Activated naive CD4-positive, alpha-beta T cell treated with anti-CD3 and anti-CD28 coated beads, Interleukin-2, amount 50 U/mL, for 16 hours (primary cell): ENCODE measurements around the gene ARFGEF2.
"Not testable (repeated sequence)": the region's sequence is repeated elsewhere in the genome, so short reads cannot be mapped to it uniquely, and the experiment has no call there.

Experiments used
- DNase-seq: peaks from one replicate; pipeline ENCODE4 v3.0.0-alpha.2; 2020

ARFGEF2 gene

DNA sequence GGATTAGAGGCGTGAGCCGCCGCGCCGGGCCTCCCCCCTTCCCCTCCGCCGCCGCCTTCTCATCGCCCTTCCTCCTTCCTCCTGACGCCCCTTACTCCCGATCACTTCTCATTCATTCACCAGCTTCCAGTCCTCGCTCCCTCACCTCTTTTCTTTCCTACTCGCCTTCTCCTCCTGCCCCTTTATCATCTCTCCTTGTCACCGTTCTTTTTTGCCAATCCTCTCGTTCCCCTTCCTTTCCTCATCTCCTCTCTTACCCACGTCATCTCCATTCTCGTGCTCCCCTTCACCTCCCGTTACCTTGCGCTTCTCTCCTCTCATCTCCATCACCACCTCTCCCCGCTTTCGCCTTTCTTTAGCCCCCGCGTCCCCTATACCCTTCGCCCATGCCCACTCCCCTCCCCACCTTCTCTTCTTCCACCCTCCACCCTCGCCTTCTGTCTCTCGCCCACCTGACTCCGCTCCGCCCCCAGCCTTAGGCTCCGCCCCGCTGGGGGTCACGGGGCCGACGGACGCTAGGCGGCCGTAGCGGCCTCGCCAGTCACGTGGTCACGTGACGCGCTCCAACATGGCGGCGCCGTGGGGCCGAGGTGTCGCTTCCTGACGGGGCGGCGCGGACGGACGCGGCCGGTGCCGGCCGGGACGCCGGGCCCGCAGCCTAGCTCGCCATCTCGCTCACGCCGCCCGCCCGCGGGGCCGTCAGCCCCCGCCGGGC, at the start of gene ARFGEF2:
TSS of gene ARFGEF2 (plus strand) at position 544 of the 715 bp plus-strand sequence. CDS start 179 bp downstream, outside the sequence.
- peak; percentile 93 for DNase-seq

DNA sequence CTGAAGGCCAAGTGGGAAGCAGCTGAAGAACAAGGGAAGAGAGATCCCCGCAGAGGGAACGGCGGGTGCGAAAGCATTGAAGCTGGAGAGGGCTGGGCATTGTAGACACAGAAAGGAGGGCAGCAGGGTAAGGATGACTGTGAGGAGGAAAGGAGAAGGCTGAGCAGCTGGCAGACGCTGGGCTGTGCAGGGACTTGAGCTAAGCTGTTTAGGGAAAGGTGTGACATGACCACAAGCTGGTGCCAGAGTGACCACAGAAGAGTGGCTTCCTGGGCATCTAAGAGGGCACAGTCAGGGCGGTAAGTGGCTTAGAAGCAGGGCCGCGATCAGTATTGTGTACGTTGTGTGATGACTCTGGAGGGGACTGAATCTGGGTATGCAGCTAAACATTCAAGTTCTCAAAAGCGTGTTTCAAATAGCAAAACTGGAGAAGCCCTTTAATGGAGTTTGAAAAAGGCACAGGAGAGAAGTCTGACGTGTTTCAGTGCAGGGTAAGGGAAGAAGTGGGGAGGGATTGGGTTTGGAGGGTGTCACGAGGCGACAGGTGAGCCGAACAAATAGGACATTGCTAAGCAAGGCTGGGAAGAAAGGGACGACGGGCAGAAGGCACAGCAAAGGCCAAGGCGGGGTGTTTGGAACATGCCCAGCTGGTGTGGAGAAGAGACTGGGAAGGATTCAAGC, 46.1 kb upstream of the ARFGEF2 start:
- no peak for DNase-seq

DNA sequence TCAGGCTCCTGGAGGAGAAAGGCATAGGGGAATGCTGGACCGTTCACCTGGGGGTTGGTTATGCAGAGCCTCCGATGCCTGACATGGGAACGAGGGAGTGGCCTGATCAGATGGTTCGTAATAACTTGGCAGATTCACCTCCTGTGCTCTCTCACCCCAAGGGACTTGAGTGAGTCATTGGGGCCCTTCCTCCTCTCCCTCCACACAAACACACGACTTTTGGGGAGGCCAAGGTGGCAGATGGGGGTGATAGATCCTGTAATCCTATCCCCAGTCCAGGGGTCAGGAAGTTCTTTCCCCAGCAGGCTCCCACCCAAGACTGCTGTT, 45.6 kb upstream of the ARFGEF2 start:
- DNase-seq: no peak

DNA sequence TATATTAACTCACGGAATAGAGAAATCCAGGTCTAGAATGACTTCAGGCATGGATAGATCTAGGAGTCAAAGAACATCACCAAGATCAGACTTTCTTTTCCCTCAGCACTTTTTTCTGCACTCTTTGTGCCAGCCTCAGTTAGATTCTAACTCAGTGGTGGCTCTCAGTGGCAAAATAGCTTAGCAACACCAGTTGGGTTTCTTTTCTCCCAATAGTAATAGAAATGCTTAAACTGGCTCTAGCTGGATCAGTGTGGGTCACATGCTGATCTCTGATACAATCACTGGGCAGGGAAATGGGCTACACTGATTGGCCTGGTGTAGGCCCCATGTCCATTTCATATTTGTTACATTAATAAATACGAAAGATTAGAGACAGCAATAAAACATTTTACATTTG, 44.2 kb upstream of the ARFGEF2 start:
- DNase-seq: no peak

DNA sequence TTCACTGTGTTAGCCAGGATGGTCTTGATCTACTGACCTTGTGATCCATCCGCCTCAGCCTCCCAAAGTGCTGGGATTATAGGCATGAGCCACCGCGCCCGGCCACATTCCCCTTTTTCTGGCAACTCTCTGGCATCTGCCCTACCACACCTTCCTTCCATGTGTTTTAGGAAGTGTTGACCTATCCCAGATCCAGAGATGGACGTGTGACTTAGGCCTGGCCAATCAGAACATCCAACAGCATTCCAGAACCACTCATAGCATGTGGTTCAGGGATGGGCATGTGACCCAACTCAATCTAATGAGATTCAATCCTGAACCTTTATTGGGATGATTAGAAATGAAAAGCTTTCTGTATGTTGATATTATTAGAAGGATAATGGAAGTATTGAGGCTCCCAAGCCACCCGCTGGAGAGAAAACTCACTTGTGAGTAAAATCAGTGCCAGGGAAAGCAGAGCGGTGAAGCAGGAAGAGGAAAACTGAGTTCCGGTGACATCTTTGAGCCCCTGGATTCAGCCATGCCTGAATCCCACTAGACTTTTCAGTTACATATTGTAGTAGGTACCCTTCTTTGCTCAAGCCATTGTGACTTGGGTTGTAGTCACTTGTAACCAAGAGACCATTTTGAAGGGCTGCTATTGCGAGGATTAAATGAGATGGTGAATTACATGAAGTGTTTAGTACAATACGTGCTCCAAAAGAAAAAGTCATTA, 42.8 kb upstream of the ARFGEF2 start:
- no peak for DNase-seq

DNA sequence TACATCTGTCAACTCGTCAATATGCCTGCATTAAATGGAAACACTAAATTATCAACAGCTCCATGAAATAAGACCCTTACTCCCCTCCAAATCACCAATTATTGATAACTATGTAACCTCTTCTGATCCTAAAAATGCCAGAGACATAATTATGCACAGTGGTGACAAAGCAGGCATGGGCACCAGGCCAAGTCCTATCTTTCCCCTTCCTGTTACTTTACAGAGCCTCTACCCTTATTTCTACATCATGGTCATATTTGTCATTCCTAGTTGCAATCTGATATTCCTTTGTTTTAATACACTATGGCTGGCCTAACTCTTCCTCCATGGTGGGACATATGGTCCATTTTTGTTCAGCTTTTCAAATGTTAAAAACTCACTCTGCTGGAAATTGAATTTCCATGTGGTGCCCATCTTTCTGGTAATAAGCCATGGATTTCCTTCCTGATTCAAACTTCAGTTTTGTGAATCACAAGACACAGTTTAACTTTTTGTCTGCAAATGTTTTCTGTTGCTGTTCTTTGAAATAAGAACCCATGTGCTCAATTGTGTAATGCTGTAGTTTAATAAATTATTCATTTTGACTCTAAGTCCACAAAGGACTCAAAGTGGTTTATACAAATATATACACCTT, 41.8 kb upstream of the ARFGEF2 start:
- DNase-seq: no peak

DNA sequence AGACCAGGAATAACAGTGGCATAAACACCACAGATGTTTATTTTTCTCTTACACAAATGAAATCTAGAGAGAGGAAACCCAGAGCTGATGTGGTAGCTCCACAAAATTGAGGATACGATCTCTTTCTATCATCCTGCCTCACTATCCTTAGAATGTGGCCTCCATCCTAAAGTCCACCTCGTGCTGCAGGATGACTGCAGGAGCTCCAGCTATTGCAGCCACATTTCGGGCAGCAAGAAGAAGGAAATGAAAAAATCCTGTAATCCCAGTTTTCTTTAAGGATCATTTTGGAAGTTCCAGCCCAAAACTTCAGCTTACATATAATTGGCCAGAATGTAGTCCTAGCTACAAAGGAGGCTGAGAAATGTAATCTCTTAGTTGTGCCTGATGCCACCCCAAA, 41.2 kb upstream of the ARFGEF2 start:
- no peak for DNase-seq

DNA sequence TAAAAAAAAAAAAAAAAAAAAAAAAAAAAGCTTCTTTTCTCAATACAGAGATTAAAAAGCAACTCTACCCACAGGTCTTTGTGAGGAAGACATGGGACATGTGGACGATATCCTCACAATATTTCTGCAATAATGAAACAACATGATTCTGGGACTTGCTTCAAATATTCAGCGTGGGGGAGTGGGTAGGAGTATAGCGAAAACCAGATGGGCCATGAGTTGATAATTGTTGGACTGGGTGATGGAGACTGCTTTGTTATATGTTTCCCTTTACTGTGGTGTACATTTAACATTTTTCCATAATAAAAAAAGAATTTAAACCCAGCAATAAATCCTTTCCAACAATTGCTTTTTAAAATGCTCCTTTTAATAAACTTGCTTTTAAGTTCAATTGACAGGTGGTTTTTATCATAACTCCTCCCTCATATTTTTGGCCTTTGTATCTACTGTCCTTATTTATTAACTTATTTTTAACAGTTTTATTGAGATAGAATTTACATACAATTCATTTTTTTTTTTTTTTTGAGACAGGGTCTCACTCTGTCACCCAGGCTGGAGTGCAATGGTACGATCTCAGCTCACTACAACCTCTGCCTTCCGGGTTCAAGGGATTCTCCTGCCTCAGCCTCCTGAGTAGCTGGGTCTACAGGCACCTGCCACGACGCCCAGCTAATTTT, 40.4 kb upstream of the ARFGEF2 start:
- no peak for DNase-seq

DNA sequence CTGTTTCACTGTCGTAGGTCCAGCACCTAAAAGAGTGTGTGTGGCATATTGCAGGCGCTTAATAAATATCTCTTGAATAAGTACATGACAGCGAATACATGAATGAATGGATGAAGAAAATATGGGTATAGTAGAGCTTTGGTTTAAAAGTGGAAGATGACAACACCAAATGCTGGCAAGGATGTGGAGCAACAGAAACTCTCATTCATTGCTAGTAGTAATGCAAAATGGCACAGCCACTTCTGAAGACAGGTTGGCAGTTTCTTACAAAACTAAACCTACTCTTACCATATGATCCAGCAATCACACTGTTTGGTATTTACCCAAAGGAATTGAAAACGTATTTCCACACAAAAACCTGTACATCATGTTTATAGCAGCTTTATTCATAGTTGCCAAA, 36.3 kb upstream of the ARFGEF2 start:
- DNase-seq: no peak

DNA sequence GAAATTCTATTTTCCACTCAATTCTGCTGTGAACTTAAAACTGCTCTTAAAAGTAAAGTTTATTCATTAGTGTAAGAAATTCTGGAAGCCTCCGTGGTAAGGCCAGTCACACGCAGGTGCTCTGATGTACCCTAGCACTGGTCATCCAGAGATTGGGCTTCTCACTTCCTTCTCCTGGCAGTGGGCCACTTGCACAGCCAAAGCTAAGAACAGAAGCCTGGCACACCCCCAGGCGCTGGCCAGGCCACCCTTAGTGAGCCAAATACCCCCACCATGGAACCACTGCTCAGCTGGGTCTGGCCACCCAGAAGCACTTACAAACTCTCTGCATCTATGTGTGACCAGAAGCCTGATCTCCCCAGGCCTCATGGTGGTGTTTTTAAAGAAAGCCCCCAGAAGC, 35.3 kb upstream of the ARFGEF2 start:
- DNase-seq: no peak

DNA sequence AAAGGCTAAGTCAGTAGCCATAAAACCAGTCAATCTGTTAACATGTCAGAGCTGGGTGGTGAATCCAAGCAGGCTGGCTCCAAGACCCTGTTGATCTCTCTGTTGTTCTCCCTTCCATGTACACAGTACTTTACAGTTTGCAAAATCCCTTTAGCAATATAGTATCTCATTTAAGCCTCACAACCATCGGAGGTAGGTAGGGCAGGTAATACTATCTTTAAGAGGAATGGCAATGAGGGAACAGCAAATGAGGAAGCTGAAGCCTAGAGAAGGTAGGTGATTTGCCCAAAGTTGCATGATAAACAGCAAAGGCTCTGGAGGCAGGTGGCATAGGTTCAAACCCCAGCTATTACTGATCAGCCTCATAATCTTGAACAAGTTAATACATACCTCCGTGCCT, 34.7 kb upstream of the ARFGEF2 start:
- no peak for DNase-seq

DNA sequence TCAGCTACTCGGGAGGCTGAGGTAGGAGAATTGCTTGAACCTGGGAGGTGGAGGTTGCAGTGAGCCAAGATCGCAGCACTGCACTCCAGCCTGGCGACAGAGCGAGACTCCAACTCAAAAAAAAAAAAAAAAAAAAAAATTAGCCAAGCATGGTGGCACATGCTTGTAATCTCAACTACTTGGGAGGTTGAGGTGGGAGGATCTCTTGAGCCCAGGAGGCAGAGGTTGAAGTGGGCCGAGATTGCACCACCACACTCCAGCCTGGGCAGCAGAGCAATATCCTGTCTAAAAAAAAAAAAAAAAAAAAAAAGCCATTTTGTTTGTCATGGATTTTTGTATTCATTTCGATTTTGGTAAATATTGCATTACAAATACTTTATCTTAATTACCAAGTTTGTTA, 33.0 kb upstream of the ARFGEF2 start:
- DNase-seq: not testable (repeated sequence)

DNA sequence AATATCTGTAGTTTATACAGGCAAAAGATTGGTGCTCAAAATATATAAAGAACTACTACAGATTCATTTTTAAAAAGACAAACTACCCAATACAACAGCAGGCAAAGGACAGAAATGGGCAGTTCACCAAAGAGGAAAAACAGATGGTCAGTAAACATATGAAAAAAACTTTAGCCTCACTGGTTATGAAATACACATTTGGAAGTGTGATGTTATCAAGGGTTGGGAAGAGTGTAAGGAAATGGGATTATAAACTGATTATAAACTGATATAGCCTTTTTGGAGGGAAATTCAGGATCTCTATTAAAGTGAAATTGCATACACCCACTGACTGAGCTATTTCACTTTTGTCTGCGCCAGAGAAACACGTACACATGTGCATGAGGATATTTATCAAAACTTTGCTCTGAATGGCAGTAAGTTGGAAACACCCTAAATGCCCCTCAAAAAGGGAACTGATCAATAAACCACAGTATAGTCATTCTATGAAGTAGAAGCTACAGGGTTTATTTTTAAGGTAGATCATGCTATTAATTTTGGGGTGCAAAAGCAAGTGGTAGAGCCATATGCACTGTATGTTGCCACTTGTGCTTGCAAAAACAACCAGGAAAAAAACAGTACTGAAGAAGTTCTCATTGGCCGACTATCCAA, 32.2 kb upstream of the ARFGEF2 start:
- no peak for DNase-seq

DNA sequence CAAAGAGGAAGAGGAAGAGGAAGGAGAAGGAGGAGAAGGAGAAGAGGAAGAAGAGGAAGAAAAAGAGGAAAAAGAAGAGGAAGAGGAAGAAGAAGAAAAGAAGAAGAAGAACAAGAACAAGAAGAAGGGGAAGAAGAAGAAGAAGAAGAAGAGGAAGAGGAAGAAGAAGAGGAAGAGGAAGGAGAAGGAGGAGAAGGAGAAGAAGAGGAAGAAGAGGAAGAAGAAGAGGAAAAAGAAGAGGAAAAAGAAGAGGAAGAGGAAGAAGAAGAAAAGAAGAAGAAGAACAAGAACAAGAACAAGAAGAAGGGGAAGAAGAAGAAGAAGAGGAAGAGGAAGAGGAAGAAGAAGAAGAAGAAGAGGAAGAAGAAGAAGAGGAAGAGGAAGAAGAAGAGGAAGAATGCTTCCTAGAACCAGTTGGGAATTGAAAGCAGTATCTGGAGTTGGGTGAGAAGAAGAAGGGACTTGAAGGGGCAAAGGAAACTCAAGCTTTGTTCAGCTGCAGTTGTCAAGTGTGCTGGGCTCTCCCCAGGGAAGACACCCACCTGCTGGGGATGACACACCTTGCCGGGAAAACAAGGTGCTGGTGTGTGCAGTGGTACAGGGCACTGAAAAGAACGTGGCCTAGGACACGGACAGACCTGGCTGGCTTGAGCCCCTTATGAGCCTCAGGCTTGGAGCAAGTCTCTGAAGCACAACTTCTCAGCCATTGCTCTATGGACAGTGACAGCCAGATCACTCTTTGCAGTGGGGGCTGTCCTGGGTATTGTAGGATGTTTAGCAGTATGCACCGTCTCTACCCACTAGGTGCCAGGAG, 30.1 kb upstream of the ARFGEF2 start:
- DNase-seq: no peak

DNA sequence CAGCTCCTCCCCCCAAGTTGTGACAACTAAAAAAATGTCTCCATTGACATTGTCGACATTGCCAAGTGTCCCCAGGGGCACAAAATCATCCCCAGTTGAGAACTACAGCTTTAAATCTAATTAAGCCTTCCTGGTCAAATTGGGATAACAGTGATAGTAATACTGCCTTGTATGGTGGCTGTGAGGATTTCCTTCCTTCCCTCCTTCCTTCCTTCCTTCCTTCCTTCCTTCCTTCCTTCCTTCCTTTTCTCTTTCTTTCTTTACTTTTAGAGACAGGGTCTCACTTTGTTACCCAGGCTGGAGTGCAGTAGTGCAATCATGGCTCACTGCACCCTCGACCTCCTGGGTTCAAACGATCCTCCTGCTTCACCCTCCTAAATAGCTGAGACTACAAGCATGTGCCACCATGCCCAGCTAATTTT, 29.5 kb upstream of the ARFGEF2 start:
- DNase-seq: no peak

DNA sequence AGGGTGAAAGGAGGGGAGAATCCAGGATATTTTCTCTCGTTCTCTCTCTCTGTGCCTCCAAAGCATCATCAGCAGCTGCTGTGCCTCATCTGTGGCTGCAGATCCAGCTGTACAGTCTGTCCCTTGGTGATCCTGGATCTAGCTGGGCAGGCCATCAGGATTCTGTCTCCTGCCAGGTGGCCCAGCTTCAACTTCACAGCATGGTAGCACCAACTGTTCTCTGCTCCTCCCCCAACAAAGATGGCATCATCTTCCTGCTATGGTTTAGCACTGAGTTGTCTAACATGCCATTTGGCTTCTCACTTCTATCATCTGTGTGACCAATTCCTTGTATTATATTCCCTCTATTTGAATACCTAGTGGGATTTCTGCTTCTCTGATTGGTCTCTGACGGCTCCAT, 28.6 kb upstream of the ARFGEF2 start:
- DNase-seq: no peak

DNA sequence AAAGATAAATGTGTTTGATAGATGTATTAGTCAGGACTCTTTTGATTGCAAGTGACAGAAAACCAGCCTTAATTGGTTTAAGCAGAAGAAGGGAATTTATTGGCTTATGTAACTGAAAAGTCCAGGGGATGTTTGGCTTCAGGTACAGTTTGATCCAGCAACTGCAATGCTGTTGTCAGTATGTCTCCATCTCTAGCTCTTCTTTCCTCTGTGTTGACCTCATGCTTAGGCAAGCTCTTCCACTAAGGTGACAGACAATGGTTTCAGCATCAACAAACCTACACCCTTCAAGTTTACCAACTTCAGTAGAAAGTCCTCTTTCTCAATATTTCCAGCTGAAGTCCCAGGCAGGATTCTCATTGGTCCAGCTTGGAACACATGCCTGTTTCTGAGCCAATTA, 28.1 kb upstream of the ARFGEF2 start:
- DNase-seq: no peak

DNA sequence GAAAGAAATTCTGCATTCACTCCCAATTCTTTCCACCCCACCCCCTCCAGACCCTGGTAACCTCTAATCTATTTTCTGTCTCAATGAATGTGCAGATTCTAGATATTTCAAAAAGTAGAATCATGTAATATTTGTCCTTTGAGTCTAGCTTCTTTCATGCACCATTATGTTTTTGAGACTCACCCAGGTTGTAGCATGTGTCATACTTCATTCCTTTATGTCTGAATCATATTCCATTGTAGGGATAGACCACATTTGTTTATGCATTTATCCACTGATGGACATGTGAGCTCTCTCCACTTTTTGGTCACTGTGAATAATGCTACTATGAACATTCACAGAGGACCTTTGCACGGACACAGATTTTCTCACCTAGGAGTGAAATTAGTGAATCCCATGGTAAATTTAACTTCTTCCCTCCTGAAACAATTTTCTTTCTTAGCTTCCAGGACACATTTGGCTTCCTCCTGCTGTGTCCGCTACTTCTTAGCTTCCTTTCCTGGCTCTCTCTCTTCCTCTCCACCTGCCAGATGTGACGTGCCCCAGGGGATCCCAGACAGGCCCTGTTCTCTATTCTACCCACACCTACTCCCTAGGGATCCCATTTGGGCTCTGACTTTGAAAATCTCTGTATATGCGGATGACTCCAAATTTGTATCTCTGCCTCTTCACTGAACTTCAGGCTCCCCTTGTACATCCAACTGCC, 24.1 kb upstream of the ARFGEF2 start:
- DNase-seq: no peak

DNA sequence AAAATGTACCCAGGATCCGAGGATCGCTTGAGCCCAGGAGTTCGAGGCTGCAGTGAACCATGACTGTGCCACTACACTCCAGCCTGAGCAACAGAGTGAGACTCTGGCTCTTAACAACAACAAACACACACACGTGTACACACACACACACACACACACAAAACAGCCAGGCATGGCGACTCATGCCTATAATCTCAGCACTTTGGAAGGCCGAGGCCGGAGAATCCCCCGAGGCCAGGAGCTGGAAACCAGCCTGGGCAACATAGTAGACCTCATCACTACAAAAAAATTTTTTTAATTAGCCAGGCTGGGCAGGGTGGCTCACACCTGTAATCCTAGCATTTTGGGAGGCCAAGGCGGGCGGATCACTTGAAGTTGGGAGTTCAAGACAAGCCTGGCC, 23.3 kb upstream of the ARFGEF2 start:
- no peak for DNase-seq

DNA sequence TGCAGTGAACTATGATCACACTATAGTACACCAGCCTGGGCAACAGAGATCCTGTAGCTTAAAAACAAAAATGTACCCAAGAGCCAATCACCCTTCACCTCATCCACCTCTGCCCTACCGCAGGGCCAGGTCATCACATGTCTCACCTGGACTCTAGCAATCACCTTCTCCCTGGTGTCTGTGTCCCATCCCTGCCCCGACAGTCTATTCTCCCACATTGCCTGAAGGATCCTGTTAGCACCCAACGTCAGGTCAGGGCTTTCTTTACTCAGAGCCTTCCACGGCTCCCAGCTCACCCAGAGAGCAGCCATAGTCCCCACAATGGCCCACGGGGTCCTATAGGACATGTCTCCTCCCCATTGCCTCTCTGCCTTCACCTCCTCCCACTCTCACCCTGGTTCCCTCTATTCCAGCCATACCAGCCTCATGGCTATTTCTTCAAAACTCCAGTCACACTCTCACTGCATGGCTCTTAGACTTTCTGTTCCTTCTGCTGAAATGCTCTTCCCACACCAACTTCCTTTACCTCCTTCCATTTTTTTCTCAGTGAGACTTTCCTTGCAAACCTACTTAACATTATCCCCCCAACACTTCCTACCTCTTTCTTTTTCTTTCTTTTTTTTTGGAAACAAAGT, 22.5 kb upstream of the ARFGEF2 start:
- no peak for DNase-seq

DNA sequence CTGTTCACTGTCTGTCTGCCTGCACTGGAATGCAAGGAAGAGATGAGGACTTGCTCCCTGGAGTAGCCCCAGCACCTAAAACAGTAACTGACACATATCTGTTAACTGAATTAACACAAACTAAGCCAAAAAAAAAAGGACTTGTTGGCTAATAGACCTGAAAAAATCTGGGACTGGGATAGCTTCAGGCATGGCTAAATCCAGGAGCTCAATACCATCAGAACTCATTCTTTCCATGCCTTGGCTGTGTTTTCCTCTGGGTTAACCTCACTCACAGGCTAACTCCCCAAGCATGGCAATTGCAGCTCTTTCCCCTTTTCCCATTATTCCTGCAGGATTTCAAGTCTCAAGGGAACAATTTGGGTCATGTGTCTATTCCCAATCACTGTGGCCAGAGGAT, 21.6 kb upstream of the ARFGEF2 start:
- DNase-seq: no peak
